ENCODE measurements around the gene NELL2. TPM values are rescaled to one million over a fixed set of nuclear protein-coding genes. Genes with fewer than 3 reads are reported as not detected.

Gene NELL2
- total RNA-seq, 2 donors from 2014 or later = 0.63 to 6.0 TPM

GRCh38 chr12:44500423-44500822 is 375.7 kb downstream of the NELL2 start:
- Histone ChIP-seq H3K27me3 (replicated peaks; ENCODE audit: insufficient read depth) (no peaks in the 10 kb centered on the region), H3K4me3 (no peak overlapping the region), H3K36me3 (no peaks in the 10 kb centered on the region), H3K9me3 (no peaks in the 10 kb centered on the region), H3K27ac (no peak overlapping the region), H3K4me1 (ENCODE audit: control insufficient read depth in 1 of 2, low read depth in 2 of 2) (no peaks in the 10 kb centered on the region)
- no peak for ATAC-seq (ENCODE audit: insufficient number of reproducible peaks, low FRiP score, low read depth)
- no peak for DNase-seq (ENCODE audit: low spot score)
- TF ChIP-seq CTCF (IDR thresholded peaks at IDR 0.05) = no peak

GRCh38 chr12:44497044-44497443 is 379.1 kb downstream of the NELL2 start:
- Histone ChIP-seq H3K4me3 (no peak overlapping the region), H3K36me3 (no peaks in the 10 kb centered on the region), H3K27ac (no peak overlapping the region), H3K27me3 (replicated peaks; ENCODE audit: insufficient read depth) (no peaks in the 10 kb centered on the region), H3K4me1 (ENCODE audit: control insufficient read depth in 1 of 2, low read depth in 2 of 2) (no peaks in the 10 kb centered on the region), H3K9me3 (no peaks in the 10 kb centered on the region)
- no peak for ATAC-seq (ENCODE audit: insufficient number of reproducible peaks, low FRiP score, low read depth)
- no peak for TF ChIP-seq CTCF (IDR thresholded peaks at IDR 0.05)
- DNase-seq (ENCODE audit: low spot score) = no peak

GRCh38 chr12:44490181-44490580 is 385.9 kb downstream of the NELL2 start:
- ATAC-seq (ENCODE audit: insufficient number of reproducible peaks, low FRiP score, low read depth) (no peak), DNase-seq (ENCODE audit: low spot score) (no peak)
- no peaks in the 10 kb centered on the region for H3K4me1 ChIP-seq (ENCODE audit: control insufficient read depth in 1 of 2, low read depth in 2 of 2)
- no peak for TF ChIP-seq CTCF (IDR thresholded peaks at IDR 0.05)
- no peaks in the 10 kb centered on the region for H3K27me3 ChIP-seq (replicated peaks; ENCODE audit: insufficient read depth)
- peaks cover 4% of the 10 kb centered on the region for H3K9me3 ChIP-seq
- H3K27ac ChIP-seq = no peak overlapping the region
- H3K4me3 ChIP-seq = no peak overlapping the region
- no peaks in the 10 kb centered on the region for H3K36me3 ChIP-seq

- no peak for TF ChIP-seq CTCF (IDR thresholded peaks at IDR 0.05)
- H3K9me3 ChIP-seq = peaks cover 4% of the 10 kb centered on the region
- H3K4me3 ChIP-seq = no peak overlapping the region
- H3K36me3 ChIP-seq = no peaks in the 10 kb centered on the region
- no peaks in the 10 kb centered on the region for H3K4me1 ChIP-seq (ENCODE audit: control insufficient read depth in 1 of 2, low read depth in 2 of 2)
- H3K27me3 ChIP-seq (replicated peaks; ENCODE audit: insufficient read depth) = no peaks in the 10 kb centered on the region
- ATAC-seq (ENCODE audit: insufficient number of reproducible peaks, low FRiP score, low read depth) = no peak
- H3K27ac ChIP-seq = no peak overlapping the region
- no peak for DNase-seq (ENCODE audit: low spot score)
These were observed 387.9 kb downstream of the NELL2 start for GRCh38 chr12:44488180-44488579.

GRCh38 chr12:44484862-44485261 is 391.3 kb downstream of the NELL2 start:
- Histone ChIP-seq H3K36me3 (no peaks in the 10 kb centered on the region), H3K4me3 (no peak overlapping the region), H3K9me3 (peaks cover 4% of the 10 kb centered on the region), H3K4me1 (ENCODE audit: control insufficient read depth in 1 of 2, low read depth in 2 of 2) (no peaks in the 10 kb centered on the region), H3K27me3 (replicated peaks; ENCODE audit: insufficient read depth) (no peaks in the 10 kb centered on the region), H3K27ac (no peak overlapping the region)
- no peak for TF ChIP-seq CTCF (IDR thresholded peaks at IDR 0.05)
- no peak for ATAC-seq (ENCODE audit: insufficient number of reproducible peaks, low FRiP score, low read depth)
- no peak for DNase-seq (ENCODE audit: low spot score)
